GM19455 (cell line): ENCODE data around the gene MEP1A.
"Not testable (repeated sequence)": the region's sequence is repeated elsewhere in the genome, so short reads cannot be mapped to it uniquely, and the experiment has no call there.

ENCODE experiments used
- ATAC-seq: cut with Tn5 transposase; IDR thresholded peaks from one replicate; pipeline ENCODE4 v1.9.1; 2021; ENCODE audit not compliant: unreplicated experiment

MEP1A gene

DNA sequence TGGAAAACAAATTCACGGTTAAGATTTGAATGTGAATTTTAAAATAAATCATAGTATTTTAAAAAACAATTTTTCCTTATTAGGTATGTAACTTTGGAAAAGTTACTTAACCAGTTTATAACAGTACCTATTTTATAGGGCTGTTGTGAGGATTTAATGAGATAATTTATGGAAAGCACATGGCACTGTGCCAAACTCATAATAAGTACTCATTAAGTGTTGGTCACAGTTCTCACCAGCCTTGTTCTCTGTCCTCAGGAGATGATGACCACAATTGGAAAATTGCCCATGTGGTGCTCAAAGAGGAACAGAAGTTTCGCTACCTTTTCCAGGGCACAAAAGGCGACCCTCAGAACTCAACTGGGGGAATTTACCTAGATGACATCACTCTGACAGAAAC, 39.6 kb downstream of the MEP1A start:
- no peak for ATAC-seq

DNA sequence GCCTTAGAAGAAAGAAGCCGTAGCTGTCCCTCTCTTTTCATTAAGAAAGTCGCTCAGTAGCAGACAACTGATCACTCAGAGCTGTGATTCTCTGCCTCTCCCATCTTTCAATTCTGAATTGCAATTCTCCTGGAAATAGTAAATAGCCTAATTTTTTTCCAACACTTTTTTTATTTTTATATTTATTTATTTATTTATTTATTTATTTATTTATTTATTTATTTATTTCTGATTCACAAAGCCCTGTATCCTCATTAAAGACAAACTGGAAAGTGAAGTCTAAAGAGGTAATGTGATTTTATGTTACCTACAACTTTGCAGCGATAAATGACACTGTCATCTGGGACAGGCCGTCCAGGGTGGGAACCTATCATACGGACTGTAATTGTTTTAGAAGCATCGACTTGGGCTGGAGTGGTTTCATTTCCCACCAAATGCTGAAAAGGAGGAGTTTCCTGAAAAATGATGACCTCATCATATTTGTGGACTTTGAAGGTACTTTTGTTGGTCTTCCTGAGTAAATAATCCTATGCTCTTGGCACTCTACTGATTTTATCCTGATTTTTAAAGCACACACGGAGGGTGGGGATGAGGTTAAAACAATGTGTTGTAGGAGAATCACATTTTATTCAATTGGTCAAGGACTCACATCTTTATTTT, 41.2 kb downstream of the MEP1A start:
- not testable (repeated sequence) for ATAC-seq

DNA sequence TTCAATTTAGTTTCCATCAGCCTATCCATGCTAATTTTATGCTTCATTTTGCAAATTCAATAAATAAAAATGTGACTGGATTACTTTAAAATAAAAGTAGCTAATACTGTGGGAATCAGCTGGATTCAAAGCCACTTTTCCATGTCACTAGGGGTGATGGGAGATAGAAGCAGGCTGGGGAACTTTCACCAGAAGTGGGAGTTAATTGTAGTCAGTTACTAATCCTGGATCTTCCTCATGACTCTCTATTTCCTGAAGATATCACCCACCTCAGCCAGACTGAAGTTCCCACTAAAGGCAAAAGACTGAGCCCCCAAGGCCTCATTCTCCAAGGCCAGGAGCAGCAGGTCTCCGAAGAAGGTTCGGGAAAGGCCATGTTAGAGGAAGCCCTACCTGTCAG, 41.8 kb downstream of the MEP1A start:
- ATAC-seq: not testable (repeated sequence)

DNA sequence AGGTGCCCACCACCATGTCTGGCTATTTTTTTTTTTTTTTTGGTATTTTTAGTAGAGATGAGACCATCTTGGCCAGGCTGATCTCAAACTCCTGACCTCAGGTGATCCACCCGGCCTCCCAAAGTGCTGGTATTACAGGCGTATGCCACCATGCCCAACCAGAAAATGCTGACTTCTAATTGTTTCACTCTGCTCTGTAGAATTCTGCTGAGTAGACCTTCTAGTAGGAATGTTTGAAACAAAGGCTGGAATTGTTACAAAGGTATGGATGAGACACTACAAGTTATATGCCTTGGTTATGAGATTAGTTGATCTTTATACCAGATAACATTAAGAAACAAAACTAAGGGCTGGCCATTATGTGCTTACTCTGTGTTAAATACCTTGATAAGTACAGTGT, 44.8 kb downstream of the MEP1A start:
- no peak for ATAC-seq

DNA sequence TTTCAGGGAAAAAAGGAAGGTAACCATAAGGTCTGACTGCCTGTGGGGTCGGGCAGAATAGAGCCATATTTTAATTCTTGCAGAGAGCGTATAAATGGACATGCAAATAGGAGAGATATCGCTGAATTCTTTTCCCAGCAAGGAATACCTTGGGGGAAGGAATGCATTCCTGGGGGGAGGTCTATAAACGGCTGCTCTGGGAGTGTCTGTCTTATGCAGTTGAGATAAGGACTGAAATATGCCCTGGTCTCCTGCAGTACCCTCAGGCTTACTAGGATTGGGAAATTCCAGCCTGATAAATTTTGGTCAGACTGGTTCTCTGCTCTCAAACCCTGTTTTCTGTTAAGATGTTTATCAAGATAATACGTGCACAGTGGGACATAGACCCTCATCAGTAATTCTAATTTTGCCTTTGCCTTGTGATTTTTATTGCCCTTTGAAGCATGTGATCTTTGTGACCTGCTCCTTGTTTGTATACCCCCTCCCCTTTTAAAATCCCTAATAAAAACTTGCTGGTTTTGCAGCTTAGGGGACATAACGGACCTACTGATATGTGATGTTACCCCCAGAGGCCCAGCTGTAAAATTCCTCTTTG, 49.2 kb downstream of the MEP1A start:
- ATAC-seq: not testable (repeated sequence)

DNA sequence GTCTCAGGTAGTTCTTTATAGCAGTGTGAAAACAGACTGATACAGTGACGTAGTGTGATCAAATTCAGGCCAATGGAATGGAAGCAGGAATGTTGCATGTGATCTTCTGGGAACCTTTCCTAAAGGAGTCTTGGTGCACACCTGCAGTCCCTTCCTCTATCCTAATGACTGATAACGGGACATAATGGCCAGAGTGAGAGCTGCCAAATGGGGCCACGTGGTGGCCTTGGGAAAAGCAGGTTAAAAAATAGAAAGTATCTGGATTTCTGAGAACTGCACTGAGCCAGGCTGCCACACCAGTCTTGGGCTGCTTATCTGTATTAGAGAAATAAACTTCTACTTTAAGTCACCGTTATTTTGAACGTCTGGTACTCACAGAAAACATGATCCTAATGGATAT, 51.9 kb downstream of the MEP1A start:
- no peak for ATAC-seq

DNA sequence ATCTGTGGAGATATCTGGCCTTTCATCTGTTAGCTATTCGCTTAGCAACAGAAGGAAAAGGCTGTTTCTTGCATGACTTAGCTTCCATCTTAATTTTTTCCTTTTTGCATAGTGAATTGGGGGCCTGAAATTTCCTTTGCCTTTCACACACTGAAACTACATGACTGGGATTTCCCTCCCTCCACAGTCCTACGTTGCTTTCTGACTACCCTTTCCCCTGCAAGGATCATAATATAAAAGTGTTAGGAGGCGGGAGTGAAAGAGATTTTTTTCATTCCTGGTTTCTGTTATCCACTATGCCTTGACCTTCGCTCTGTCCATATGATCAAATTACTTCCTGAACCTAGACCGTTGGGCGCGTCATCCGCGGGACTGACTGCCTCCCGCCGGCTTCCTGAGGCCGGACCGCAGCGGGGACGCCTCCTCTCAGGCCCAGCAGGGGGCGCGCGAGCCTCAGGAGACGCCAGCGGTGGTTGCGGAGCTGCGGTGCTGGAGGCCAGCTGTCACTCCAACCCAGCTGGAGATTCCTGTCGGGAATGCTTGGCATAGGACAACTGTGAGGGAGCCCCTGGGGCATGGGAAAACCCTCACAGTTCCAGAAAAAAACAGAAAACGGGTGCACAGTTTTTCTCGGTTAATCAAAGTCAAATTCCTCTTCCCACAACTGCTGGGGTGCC, 55.6 kb downstream of the MEP1A start:
- peak; percentile 95 for ATAC-seq

DNA sequence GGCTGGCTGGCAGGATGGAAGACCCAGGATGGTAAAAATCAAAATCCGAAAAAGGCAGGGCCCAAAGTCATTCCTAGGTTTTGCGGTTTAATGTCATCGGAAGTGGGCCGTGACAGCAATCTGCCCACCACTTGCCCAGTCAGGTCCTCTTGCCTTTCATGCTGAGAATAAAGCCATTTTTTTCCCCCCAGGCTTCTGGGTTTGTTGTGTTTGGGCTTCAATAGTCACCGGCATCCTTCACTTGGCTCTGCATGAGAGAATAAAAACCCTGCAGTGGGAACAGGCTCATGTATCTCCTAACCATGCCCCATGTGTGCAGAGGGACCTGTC, 56.1 kb downstream of the MEP1A start:
- ATAC-seq: no peak

DNA sequence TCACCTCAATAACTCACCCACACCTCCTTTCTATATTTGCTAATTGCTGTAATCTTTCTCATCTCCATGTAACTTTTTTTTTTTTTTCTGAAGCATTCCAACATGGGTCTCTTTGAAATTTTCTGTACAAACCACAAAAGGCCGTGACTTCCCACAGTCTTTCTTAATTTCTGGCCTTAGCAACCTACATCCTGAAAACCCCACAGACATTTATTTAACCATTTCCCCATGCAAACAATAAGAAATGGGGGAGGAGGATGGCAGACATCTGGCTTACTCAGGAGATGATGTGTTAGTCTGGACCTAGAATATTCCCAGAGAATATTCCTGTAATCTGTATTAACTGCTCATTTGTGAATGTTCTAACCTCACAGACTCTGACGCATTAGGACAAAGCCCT, 57.6 kb downstream of the MEP1A start:
- no peak for ATAC-seq

DNA sequence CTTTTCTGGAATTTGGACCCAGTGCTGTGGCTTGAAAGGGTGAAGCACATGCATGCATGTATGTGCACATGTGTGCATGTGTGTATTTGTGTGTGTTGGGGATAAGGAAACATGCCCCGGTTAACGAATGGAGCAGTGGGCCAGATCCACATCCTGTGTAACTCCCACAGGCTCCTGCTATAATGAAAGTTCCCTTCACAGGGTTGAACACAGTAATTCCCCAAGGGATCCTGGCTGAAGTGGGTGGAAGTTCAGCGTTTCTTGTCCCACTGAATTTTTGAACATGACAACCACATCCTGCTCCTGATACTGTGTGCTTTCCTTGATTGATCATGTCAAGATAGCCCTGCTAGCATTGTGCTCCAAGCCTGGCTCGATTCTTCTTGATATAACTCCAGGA, 58.4 kb downstream of the MEP1A start:
- not testable (repeated sequence) for ATAC-seq

DNA sequence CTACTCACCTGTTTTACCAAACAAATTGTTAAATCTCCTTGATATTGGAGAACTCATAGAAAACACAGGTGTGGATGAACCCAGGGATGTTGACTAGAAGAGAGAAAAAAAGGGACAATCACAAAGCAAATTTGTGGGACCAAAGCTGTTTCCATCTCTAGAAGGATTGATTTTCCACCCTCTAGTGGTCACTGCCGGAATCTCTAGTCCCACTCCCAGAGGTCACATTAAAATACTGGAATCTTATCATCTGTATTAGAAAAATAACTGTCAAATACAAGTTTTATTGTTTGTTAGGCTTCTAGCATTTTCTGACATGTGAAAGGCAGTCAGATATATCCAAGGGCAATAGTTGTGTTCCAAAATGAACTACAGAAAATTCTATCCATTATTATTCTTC, 62.8 kb downstream of the MEP1A start:
- not testable (repeated sequence) for ATAC-seq

DNA sequence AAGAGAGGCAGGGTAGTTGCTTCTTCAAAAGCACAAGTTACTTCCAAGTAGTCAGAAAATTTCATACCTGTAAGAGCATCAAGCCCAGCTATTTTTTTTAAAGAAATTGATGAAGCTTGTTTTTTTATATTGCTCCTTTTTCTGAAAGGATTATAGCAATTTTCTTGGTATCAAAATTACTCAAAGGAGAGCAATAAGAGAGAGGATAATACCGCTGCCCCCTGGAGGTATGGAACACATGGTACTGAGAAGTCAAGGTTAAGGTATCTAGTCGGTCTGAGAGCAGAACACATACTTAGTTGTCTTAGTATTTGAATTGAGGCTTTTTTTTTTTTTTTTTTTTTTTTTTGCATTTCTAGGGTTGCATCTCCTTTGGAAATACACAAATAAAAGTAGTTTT, 69.2 kb downstream of the MEP1A start:
- ATAC-seq: no peak

DNA sequence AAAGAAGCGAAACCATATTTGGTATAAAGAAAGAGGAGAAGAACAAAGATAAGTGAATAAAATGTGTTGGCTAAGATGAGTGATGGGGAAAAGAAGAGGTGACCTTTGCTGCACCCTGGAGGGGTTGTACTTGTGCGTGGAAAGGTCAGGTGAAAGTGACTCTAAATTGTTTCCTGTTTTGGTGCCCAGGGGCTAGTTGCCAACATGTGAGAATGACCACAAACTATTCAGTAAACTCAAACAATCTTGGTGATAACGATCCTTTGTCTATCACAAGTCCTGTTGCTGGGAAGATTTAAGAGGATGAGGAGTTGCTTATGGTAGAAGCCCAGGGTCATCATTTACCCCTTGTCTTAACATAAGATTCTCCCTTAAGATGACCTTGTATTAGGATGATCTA, 70.6 kb downstream of the MEP1A start:
- ATAC-seq: no peak

DNA sequence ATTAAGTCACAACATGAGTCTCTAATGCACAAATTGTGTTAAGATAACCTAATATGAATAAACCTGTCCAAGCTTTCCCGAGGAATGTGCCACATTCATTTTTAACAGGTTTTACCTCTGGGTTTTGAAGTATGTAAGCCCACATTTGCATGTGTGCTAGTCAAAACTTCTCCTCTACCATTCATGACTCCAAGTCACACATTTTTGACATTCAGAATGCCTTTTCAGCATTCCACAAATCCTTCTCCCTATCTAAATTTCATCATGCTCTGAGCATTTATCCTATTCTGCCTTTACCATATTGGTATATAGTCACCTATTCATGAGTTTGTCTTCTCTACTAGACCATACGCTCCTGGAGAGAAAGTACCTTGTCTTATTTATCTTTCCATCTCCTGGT, 72.0 kb downstream of the MEP1A start:
- ATAC-seq: no peak

DNA sequence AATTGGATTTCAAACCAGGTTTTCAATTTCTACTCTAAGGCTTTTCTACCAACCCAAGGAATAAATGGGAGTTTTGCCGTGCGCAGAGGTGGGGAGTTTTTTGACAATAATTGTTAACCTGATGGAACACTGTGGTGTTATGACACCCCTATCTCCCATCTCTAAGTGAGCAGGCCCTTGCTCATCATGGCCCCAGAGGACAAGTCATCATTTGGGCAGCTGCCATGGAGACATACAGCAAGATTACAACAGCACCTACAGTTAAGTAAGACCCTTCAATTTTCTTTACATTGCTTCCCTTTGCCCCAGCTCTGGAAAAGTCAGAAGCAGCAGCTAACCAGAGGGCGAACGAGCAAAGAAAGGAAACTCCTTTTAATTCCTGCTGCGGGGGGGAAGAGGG, 74.2 kb downstream of the MEP1A start:
- no peak for ATAC-seq

DNA sequence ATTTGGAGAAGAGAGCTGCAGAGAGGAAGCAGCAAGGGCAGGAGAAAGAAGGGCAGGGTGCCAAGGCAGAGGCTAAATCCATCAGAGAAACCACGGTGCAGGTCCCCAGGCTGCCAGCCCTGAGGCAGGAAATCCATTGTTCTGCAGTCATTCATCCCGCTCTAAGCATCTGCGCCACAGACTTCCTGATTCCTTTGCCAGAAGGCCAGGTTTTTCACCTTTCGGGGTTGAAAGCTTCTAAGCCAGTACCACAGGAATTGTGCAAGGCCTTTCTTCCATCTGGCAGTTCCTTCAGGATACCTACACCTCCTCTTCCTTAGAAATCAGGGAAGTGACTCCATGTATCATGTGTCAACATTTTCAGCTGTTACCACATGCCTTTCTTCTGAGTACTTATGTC, 82.9 kb downstream of the MEP1A start:
- ATAC-seq: no peak

DNA sequence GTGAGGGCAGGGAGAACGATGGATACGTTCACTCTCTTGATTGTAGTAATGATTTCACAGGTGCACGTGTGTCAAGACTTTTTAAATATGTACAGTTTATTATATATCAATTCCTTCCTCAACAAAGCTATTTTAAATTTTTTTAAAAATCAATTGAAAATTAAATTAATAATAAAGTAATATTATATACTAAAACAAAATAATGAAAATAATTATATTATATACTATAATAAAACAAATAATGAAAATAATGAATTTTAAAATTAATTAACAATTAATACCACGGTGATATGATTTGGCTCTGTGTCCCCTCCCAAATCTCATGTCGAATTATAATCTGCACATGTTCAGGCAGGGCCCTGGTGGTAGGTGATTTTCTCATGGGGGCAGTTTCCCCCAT, 85.8 kb downstream of the MEP1A start:
- no peak for ATAC-seq

DNA sequence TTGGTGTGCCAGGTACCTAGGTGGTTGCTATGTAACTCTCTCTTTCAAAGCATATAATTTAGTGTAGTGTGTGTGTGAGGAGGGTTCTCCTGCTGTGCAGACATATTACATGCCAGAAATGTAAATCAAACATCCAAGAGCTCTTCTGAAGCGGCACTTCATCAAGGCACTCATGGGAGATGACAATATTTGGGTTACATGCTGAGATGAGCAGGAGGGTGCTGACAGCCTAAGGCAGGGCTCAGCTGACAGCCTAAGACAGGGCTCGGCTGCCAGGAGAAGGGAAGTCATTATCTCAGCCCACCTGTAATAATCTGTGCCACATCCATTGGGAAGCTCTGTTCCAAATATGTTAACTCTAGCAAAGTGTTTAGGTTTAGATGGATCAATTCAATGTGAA, 89.5 kb downstream of the MEP1A start:
- no peak for ATAC-seq

DNA sequence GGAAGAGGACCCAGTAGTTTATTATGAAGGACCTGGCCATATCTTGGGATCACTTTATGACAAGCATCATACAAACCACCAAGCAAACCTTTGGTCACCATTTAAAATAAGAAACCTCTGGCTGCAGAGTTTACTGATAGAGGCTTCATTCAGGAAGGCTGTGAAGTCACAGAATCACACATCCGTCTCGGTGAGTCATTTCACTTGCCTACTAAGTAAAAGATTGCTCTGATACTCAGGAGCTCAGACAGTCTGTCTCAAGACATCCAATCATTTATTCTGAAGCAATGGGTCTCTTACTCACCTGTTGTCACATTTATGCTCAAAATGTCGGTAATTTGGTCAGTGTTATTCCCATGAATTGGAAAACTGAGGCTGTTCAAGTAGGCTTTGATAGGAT, 94.8 kb downstream of the MEP1A start:
- no peak for ATAC-seq

DNA sequence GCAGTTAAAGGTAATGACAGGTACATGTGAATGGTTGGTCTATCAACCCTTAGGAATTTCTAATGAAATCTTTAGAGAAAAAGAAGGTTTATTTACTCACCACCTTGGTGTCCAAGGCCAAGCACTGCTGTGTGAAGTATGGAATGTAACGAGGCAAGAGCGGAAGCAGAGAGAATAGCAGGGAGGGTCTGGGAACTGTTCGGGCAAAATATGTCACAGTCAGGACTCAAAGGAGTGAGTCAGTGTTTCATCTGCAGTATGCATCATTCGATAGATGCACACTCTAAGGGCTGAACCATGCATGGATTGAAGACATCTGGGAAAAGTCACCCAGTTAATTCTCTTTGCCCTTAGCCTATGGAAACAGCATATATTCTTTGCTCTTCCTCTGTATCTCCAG, 95.4 kb downstream of the MEP1A start:
- ATAC-seq: no peak
